G401.6 (cell line): ENCODE results near the gene CNOT4.
A peak's percentile ranks its signal among the peaks of the same experiment; 100 is the strongest.
"Not testable (repeated sequence)": the region's sequence is repeated elsewhere in the genome, so short reads cannot be mapped to it uniquely, and the experiment has no call there.

Experiments used
- FAIRE-seq: peaks from 2 replicates; lab custom pipeline; 2012; peaks lifted over from hg19 to GRCh38; lab: Jason Lieb, UNC

The CNOT4 gene

DNA sequence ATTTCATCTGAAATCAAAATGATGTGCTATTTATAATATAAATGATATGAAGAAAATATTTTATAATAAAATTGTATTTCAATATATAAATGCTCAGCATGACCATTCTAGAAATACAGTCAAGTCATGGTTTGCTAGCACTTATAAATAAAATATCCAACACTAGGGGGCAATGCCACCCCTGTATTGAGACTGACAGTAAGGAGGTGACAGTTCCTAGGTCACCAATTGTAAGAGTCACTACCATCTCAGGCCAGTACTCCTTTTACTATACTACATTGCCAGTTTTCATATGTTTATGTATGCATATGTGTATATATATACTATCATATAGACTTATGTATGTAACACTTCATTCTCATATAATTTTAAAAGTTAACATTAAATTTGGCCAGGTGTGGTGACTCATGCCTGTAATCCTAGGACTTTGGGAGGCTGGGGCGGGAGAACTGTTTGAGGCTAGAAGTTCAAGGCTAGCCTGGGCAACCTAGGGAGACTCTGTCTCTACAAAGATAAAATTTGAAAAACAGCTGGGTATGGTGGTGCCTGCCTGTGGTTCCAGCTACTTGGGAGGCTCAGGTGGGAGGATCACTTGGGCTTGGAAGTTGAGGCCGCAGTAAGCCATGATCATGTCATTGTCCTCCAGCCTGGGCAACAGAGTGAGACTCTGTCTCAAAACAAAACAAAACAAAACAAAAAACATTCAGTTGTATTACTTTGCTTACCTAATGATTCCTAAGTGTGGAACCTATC, 2.4 kb upstream of the CNOT4 start:
- peak; percentile 89 for FAIRE-seq

DNA sequence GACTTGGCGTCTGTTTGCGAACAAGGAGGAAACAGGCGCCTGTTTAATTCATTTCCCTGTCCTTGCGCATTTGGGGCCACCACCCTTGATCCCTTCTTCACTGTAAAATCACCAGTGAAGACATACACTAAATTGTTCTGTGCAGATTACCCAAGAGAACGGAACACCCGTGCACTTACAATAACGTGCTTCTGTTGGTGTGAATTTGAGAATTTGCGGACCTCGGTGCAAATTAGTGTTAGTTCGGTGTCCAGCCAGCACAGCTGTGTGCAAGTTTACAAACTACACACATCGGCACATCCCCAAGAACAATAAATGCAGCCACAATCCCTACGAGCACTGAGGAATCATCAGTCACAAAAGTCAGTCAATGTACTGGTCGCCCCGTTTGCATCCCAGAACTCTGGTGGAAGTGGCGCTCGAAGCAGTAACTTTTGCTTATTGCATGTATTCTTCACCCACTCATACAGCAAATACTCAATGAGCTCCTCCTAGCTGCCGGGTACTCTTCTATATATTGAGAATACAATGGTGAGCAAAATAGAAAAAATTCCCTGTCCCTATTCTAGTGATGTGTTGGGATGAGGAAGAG, 786 bp upstream of the CNOT4 start:
- FAIRE-seq = no peak

GRCh38 chr7:135509589-135509838, 388 bp downstream of the CNOT4 start:
- FAIRE-seq = no peak

GRCh38 chr7:135508883-135509588, 866 bp downstream of the CNOT4 start:
- no peak for FAIRE-seq

DNA sequence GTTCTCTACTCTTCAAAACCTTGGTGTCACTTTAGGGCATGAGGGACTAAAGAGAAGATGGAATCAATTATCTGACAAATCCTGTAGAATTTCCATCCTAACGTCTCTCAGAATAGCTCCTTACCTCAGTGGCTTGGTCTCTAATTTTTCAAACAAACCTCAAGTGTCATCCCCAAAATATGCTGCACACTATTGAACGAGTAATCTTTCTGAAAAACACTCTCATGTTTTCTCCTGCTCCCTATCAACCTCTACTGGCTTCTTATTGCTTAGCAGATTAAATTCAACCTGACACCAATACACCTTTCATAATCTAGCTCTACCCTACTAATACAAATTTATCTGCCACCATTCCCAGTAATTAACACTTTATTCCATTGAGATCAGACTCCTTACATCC, 8.5 kb downstream of the CNOT4 start:
- FAIRE-seq = no peak

DNA sequence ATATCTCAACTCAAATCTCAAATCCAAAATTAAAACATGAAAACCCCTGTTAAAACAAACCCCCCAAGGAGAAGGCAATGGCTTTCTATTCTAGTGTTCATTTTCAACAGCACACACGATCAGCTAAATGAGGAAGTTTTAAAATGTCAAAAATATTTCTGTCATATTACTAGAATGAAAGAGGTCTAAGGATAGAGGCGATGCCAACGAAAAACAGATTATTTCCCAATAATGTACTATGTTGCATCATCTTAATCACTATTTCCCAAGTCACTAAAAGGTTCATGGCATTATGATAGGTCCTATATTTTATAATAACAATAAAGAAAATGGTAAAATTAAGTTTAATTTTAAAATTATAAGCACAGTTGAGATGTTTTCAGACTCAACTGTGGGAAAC, 10.1 kb downstream of the CNOT4 start:
- FAIRE-seq = no peak

DNA sequence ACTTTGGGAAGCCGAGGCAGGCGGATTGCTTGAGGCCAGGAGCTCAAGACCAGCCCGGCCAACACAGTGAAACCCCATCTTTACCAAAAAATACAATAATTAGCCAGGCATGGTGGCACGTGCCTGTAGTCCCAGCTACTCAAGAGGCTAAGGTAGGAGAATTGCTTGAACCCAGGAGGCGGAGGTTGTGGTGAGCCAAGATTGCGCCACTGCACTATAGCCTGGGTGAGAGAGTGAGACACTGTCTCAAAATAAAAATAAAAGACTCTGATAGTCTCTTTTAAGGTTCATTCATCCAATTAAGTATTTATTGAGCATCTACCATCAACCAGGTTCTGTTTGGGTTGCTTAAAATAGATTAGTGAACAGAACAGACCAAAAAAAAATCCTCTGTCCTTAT, 12.7 kb downstream of the CNOT4 start:
- FAIRE-seq = not testable (repeated sequence)

GRCh38 chr7:135493362-135493761, 16.5 kb downstream of the CNOT4 start:
- FAIRE-seq = no peak

GRCh38 chr7:135492151-135492550, 17.8 kb downstream of the CNOT4 start:
- FAIRE-seq = no peak

GRCh38 chr7:135490783-135491182, 19.1 kb downstream of the CNOT4 start:
- FAIRE-seq = no peak

- FAIRE-seq = no peak
These were observed 20.1 kb downstream of the CNOT4 start for GRCh38 chr7:135489791-135490190.

DNA sequence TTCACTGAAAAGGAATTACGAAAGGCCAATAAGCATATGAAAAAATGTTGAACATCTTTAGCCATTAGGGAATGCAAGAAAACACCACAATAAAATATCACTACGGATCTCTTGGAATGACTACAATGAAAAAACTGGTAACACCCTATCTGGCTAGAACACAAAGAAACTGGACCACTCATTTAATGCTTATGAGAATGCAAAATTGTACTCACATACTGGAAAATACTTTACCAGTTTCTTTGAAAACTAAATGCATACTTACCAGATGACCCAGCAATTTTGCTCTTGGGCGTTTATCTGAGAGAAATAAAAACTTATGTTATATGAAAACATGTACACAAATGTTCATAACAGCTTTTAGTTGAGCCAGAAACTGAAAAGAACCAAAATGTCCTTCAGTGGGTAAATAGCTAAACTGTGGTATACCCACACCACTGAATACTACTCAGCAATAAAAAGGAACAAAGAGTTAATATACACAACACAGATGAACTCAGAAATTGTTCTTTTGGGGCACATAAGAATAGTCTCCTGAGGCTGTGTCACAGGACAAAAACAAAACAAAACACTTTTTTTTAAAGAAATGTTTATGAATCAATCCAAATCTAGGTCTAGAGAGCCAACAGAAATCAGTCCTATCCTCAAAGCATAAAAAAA, 23.5 kb downstream of the CNOT4 start:
- FAIRE-seq = no peak

GRCh38 chr7:135481598-135481979, 28.3 kb downstream of the CNOT4 start:
- FAIRE-seq = no peak

GRCh38 chr7:135480966-135481597, 28.8 kb downstream of the CNOT4 start:
- FAIRE-seq = peak; percentile 3

GRCh38 chr7:135475521-135475920, 34.4 kb downstream of the CNOT4 start:
- no peak for FAIRE-seq

DNA sequence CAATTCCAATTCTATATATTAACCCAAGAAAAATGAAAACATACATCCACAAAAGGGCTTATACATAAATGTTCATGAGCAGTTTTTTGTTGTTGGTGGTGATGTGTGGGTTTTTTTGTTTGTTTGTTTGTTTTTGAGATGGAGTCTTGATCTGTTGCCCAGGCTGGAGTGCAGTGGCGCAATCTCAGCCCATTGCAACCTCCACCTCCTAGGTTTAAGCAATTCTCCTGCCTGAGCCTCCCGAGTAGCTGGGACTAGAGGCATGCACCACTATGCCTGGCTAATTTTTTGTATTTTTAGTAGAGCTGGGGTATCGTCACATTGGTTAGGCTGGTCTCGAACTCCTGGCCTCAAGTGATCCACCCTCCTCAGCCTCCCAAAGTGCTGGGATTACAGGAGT, 40.2 kb downstream of the CNOT4 start:
- FAIRE-seq = not testable (repeated sequence)

- FAIRE-seq = no peak
These were observed 42.6 kb downstream of the CNOT4 start for GRCh38 chr7:135467207-135467711.

GRCh38 chr7:135466442-135467206, 43.3 kb downstream of the CNOT4 start:
- no peak for FAIRE-seq

DNA sequence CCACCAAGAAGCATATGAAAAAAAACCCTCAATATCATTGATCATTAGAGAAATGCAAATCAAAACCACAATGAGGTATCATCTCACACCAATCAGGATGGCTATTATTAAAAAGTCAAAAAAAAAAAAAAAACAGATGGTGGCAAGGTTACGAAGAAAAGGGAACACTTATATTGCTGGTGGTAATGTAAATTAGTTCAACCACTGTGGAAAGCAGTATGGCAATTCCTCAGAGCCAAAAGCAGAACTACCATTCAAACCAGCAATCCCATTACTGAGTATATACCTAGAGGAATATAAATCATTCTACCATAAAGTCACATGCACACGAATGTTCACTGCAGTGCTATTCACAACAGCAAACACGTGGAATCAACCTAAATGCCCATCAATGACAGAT, 46.0 kb downstream of the CNOT4 start:
- no peak for FAIRE-seq

- no peak for FAIRE-seq
These were observed 49.8 kb downstream of the CNOT4 start for GRCh38 chr7:135459951-135460567.

- FAIRE-seq = no peak
These were observed 50.8 kb downstream of the CNOT4 start for GRCh38 chr7:135459076-135459475.
